ENCODE results near the gene KIF26A. TPM values are rescaled to one million over a fixed set of nuclear protein-coding genes. Genes with fewer than 3 reads are reported as not detected.
"Not testable (repeated sequence)": the region's sequence is repeated elsewhere in the genome, so short reads cannot be mapped to it uniquely, and the experiment has no call there.

The KIF26A gene
- total RNA-seq, 1 donor from 2014 or later = 20.0 TPM

DNA sequence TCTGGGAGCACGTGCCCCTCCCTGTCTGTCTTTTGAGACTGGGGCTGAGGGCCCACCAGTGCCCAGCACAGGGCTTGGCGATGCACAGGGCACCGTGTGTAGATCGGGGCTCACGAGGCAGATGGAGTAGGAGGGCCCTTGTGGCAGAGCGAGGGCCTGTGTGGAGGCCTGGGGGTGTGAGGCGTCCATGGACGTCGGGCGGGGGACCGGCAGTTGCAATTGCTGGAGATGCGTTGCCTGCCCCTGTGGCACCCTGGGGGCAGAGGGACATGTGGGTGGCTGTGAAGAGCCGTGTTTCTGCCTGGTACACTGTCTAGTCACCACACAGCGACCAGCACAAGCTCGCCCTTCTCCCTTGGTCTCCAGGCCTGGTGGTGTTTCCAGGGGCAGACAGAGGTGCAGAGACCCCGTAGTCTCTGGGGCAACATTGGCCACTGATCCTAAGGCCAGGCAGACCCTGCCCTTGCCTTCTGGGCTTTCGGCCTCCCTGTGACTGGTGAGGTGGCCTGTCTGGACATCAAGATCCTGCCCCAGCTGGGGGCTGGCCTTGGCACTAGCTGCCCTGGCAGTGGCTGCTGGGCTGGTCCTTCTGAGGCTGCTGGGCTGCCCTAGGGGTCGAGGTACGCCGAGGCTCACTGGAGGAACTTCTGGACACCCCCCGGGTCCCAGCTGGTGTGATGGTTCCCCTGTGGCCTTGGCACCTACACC is 14.5 kb downstream of the KIF26A start:
- TF ChIP-seq, protein P1, sequence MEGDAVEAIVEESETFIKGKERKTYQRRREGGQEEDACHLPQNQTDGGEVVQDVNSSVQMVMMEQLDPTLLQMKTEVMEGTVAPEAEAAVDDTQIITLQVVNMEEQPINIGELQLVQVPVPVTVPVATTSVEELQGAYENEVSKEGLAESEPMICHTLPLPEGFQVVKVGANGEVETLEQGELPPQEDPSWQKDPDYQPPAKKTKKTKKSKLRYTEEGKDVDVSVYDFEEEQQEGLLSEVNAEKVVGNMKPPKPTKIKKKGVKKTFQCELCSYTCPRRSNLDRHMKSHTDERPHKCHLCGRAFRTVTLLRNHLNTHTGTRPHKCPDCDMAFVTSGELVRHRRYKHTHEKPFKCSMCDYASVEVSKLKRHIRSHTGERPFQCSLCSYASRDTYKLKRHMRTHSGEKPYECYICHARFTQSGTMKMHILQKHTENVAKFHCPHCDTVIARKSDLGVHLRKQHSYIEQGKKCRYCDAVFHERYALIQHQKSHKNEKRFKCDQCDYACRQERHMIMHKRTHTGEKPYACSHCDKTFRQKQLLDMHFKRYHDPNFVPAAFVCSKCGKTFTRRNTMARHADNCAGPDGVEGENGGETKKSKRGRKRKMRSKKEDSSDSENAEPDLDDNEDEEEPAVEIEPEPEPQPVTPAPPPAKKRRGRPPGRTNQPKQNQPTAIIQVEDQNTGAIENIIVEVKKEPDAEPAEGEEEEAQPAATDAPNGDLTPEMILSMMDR (IDR thresholded peaks at IDR 0.05; ENCODE audit: unreplicated experiment) = no peak
- H3K9me3 Mint-ChIP-seq = no peaks in the 10 kb centered on the region
- no peaks in the 10 kb centered on the region for H3K27me3 Mint-ChIP-seq (ENCODE audit: low read depth)
- DNase-seq (ENCODE audit: low spot score in 2 of 2, unreplicated experiment in 2 of 2) = no peak
- no peak overlapping the region for H3K4me3 Mint-ChIP-seq
- peaks cover 30% of the 10 kb centered on the region for H3K4me1 Mint-ChIP-seq
- no peaks in the 10 kb centered on the region for H3K36me3 Mint-ChIP-seq
- H3K27ac Mint-ChIP-seq = no peak overlapping the region

DNA sequence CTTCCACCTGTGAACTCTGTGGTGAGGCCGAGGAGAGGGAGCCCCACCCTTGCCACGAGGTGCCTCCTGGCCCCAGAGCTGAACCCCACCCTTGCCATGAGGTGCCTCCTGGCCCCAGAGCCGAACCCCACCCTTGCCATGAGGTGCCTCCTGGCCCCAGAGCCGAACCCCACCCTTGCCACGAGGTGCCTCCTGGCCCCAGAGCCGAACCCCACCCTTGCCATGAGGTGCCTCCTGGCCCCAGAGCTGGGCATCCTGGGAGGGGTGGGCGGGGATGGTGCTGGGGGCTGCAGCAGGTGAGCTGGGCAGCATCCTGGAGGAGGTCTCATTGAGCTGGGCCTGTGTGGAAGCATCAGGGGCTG is 15.0 kb downstream of the KIF26A start:
- H3K36me3 Mint-ChIP-seq; H3K27ac Mint-ChIP-seq; H3K27me3 Mint-ChIP-seq (ENCODE audit: low read depth); DNase-seq (ENCODE audit: low spot score in 2 of 2, unreplicated experiment in 2 of 2); H3K9me3 Mint-ChIP-seq; H3K4me3 Mint-ChIP-seq: not testable (repeated sequence)
- peaks cover 25% of the 10 kb centered on the region for H3K4me1 Mint-ChIP-seq

DNA sequence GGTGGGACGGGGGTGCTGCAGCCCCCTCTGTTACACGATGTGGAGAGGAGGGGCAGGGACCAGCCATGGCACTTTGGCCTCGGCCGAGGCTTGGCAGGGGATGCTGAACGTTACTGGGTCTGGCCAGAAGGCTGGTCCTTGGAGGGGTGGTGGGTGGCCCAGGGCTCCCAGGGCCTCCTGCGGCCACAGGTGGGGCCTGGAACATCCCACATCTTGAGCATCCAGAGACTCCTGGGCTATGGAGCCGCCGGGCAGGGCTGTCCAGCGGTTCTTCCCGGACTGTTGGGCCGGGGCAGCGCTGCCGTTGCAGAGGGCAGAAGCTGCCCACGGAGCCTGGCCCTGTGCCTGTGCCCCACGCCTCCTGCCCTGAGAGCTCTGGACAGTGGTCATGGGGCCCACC is 15.9 kb downstream of the KIF26A start:
- no peak for DNase-seq (ENCODE audit: low spot score in 2 of 2, unreplicated experiment in 2 of 2)
- Mint-ChIP-seq H3K27ac (no peak overlapping the region), H3K9me3 (no peaks in the 10 kb centered on the region), H3K27me3 (ENCODE audit: low read depth) (no peaks in the 10 kb centered on the region), H3K36me3 (no peaks in the 10 kb centered on the region), H3K4me1 (peaks cover 19% of the 10 kb centered on the region), H3K4me3 (no peak overlapping the region)
- TF ChIP-seq, protein P1 (IDR thresholded peaks at IDR 0.05; ENCODE audit: unreplicated experiment) = no peak

DNA sequence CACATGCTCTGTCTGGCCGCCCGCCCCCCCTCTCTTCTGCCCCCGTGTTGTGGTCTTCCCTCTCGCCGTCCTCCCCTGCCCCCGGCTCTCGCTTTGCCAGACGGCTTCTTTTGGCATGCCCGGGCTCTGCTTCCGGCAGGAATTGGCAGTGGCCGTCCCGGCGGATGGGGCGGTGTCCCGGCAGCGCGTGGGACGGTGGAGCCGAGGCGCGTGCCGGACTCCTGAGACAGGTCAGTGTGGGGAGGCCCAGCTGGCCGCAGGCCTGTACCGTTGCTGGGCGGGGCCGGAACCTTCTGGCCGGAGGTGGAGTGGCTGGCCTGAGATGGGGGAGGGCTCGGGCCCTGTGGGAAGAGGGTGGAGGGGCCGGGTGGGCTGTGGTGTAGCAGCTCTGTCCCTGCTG is 17.1 kb downstream of the KIF26A start:
- DNase-seq (ENCODE audit: low spot score in 2 of 2, unreplicated experiment in 2 of 2) = no peak
- TF ChIP-seq, protein P1 (IDR thresholded peaks at IDR 0.05; ENCODE audit: unreplicated experiment) = no peak
- no peaks in the 10 kb centered on the region for H3K27me3 Mint-ChIP-seq (ENCODE audit: low read depth)
- no peak overlapping the region for H3K4me3 Mint-ChIP-seq
- H3K36me3 Mint-ChIP-seq = no peaks in the 10 kb centered on the region
- no peak overlapping the region for H3K27ac Mint-ChIP-seq
- peaks cover 15% of the 10 kb centered on the region for H3K4me1 Mint-ChIP-seq
- H3K9me3 Mint-ChIP-seq = no peaks in the 10 kb centered on the region

DNA sequence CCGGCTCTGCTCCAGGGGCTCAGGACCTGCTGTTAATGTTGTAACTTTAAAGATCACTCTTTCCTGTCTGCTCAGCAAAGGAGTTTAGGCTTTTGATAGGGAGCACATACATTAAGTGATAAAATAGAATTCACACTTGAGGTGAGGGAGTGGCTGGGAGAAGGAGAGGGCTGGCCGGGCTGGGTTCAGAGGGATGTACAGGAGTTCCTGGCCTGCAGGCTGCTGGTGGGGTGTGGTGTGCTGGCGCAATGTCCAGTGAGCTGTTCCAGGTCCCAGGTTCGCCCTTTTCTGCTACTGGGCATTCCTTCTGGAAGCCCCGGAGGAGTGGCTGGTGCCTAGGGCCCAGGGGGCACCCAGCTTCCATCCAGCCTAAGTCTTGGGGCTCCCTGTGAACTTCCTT is 17.8 kb downstream of the KIF26A start:
- TF ChIP-seq, protein P1 (IDR thresholded peaks at IDR 0.05; ENCODE audit: unreplicated experiment) = no peak
- H3K4me1 Mint-ChIP-seq = peaks cover 12% of the 10 kb centered on the region
- peak overlapping the region; percentile 34 for H3K27ac Mint-ChIP-seq
- DNase-seq (ENCODE audit: low spot score in 2 of 2, unreplicated experiment in 2 of 2) = no peak
- no peaks in the 10 kb centered on the region for H3K27me3 Mint-ChIP-seq (ENCODE audit: low read depth)
- no peaks in the 10 kb centered on the region for H3K36me3 Mint-ChIP-seq
- no peaks in the 10 kb centered on the region for H3K9me3 Mint-ChIP-seq
- H3K4me3 Mint-ChIP-seq = no peak overlapping the region

DNA sequence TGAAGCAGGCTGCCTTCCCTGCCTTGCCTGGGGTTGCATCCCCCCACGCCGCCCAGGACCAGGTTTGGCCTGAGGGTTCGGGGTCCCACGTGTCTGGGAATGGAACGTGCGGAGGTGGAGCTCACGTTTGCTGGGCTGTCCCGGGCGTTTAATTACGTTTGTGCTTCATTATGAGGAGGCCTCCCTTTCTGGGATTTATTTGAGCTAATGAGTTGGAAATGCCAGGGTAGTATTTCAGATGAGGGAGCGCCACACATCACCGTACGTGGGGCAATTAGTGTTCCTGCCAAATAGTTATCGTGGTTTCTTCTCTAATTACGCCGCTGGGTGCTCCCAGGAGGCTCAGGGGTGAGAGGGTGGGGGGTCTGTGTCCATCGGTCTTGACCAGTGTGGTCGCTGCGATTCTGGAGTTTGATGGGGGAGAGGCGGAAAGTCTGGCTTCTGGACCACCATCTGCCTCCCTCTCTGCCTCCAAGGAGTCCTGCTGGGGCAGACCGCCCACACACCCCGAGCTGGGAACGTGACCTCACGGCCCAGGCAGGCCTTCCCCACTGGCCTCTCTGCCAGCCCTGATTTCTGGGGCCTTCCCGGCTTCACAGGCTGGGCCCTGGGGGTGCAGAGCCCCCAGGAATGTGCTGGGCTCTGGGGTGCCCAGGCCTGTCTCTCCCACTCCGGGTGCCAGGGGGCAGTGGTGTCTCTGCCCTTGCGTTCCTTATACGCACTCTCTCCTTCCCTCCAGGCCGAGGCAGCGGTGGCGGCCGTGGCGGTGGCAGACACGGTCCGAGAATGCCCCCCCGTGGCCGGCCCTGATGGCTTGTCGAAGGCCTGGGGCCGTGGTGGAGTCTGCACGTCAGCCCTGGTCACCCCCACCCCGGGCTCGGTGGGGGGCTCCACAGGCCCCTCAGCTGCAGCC is 18.9 kb downstream of the KIF26A start:
- no peaks in the 10 kb centered on the region for H3K27me3 Mint-ChIP-seq (ENCODE audit: low read depth)
- TF ChIP-seq, protein P1 (IDR thresholded peaks at IDR 0.05; ENCODE audit: unreplicated experiment) = no peak

More for the DNA sequence above, 18.9 kb downstream of the KIF26A start:
- no peak for DNase-seq (ENCODE audit: low spot score in 2 of 2, unreplicated experiment in 2 of 2)
- no peak overlapping the region for H3K4me3 Mint-ChIP-seq
- peaks cover 6% of the 10 kb centered on the region for H3K4me1 Mint-ChIP-seq
- H3K9me3 Mint-ChIP-seq = no peaks in the 10 kb centered on the region
- H3K27ac Mint-ChIP-seq = no peak overlapping the region
- H3K36me3 Mint-ChIP-seq = no peaks in the 10 kb centered on the region
